ENCODE measurements around the gene LRRC9. TPM values are rescaled to one million over a fixed set of nuclear protein-coding genes. Genes with fewer than 3 reads are reported as not detected.

Gene LRRC9
- total and polyA plus RNA-seq, 10 of the 15 experiments (the other 5 are each of a cell fraction or from before 2014, with no cell fraction given): not detected

- TF ChIP-seq, protein P1, sequence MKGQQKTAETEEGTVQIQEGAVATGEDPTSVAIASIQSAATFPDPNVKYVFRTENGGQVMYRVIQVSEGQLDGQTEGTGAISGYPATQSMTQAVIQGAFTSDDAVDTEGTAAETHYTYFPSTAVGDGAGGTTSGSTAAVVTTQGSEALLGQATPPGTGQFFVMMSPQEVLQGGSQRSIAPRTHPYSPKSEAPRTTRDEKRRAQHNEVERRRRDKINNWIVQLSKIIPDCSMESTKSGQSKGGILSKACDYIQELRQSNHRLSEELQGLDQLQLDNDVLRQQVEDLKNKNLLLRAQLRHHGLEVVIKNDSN (IDR thresholded peaks at IDR 0.05; ENCODE audit: borderline replicate concordance, extremely low read length, insufficient read depth, low read depth, low read length): no peak
- TF ChIP-seq NKRF (conservative IDR thresholded peaks at IDR 0.05) (peak; percentile 62), SIX5 (IDR thresholded peaks at IDR 0.05; ENCODE audit: low read depth, low read length, severe bottlenecking) (peak; percentile 16), JUND (IDR thresholded peaks at IDR 0.05; ENCODE audit: low read depth, low read length) (0 out of 2 replicates have a peak, but pooled peaks have one; percentile 51), ZNF24 (IDR thresholded peaks at IDR 0.05) (0 out of 2 replicates have a peak, but pooled peaks have one; percentile 6), PRDM15 (CRISPR knock-in tag; IDR thresholded peaks at IDR 0.05) (no peak), BACH1 (IDR thresholded peaks at IDR 0.05; ENCODE audit: borderline replicate concordance) (peak; percentile 88), ZNF207 (IDR thresholded peaks at IDR 0.05; ENCODE audit: borderline replicate concordance) (peak; percentile 89; the same call in 1 of the 2 replicates), ETV6 (conservative IDR thresholded peaks at IDR 0.05 in 1 of 2, IDR thresholded peaks at IDR 0.05 in 1 of 2; ENCODE audit: borderline replicate concordance in 1 of 2, low read depth in 1 of 2) (0 out of 4 replicates have a peak, but pooled peaks of 1 of the 2 experiments have one; percentile 44), ZBTB40 (IDR thresholded peaks at IDR 0.05; ENCODE audit: borderline replicate concordance) (peak; percentile 3; the same call in 1 of the 2 replicates), HCFC1 (IDR thresholded peaks at IDR 0.05; ENCODE audit: low read length) (peak; percentile 63), DPF2 (IDR thresholded peaks at IDR 0.05) (peak; percentile 77), TAF1 (IDR thresholded peaks at IDR 0.05; ENCODE audit: borderline replicate concordance, low read depth, low read length) (peak; percentile 76), KDM1A (IDR thresholded peaks at IDR 0.05; ENCODE audit: borderline replicate concordance) (no peak), MXI1 (IDR thresholded peaks at IDR 0.05; ENCODE audit: low read depth, low read length) (peak; percentile 88; the same call in 1 of the 2 replicates), RFX5 (IDR thresholded peaks at IDR 0.05; ENCODE audit: low read depth, low read length) (no peak), SREBF1 (IDR thresholded peaks at IDR 0.05; ENCODE audit: low read length) (peak; percentile 19; the same call in 1 of the 2 replicates)
These were observed 171.9 kb downstream of the LRRC9 start, which contains the start of gene PCNX4 (continued) for GRCh38 chr14:60091550-60092525.
